MM.1S (cell line): ENCODE data around the gene CTXN3.
"Not testable (repeated sequence)": the region's sequence is repeated elsewhere in the genome, so short reads cannot be mapped to it uniquely, and the experiment has no call there.

Experiments used
- DNase-seq: peaks from one replicate; pipeline ENCODE4 v3.0.0-alpha.2; 2015
- H2AFZ ChIP-seq: fragments of 300-600 bp; sonication (generic); 2 replicates; pipeline ENCODE4 v1.6.0; 2016; ENCODE audit warnings: antibody characterized with exemption, low read length
- H3F3A ChIP-seq: fragments of 300-600 bp; sonication (generic); 2 replicates; pipeline ENCODE4 v1.6.1; 2016; ENCODE audit warnings: mild to moderate bottlenecking, antibody characterized with exemption, low read length, moderate library complexity, mixed read lengths; ENCODE audit not compliant: insufficient read depth
- H3K27ac ChIP-seq: fragments of 300-600 bp; sonication (generic); 2 replicates; pipeline ENCODE4 v1.5.1; 2016; ENCODE audit warnings: mild to moderate bottlenecking, low read length
- H3K27me3 ChIP-seq: fragments of 300-600 bp; sonication (generic); replicated peaks from 2 replicates; pipeline ENCODE4 v1.6.0; 2016; ENCODE audit warnings: low read length; ENCODE audit not compliant: insufficient read depth
- H3K36me3 ChIP-seq: fragments of 300-600 bp; sonication (generic); replicated peaks from 2 replicates; pipeline ENCODE4 v1.6.1; 2016; ENCODE audit warnings: mild to moderate bottlenecking, low read length, mixed read lengths; ENCODE audit not compliant: insufficient read depth
- H3K4me1 ChIP-seq: fragments of 300-600 bp; sonication (generic); 2 replicates; pipeline ENCODE4 v1.6.1; 2016; ENCODE audit warnings: low read length, mixed read lengths
- H3K4me2 ChIP-seq: fragments of 300-600 bp; sonication (generic); 2 replicates; pipeline ENCODE4 v1.6.0; 2016; ENCODE audit warnings: low read depth, low read length
- H3K4me3 ChIP-seq: fragments of 300-600 bp; sonication (generic); 2 replicates; pipeline ENCODE4 v1.5.1; 2016; ENCODE audit warnings: low read length, mixed read lengths
- H3K79me2 ChIP-seq: fragments of 300-600 bp; sonication (generic); 2 replicates; pipeline ENCODE4 v1.6.1; 2016; ENCODE audit warnings: mixed run types, low read length, mixed read lengths
- H3K9ac ChIP-seq: fragments of 300-600 bp; sonication (generic); 2 replicates; pipeline ENCODE4 v1.6.1; 2016; ENCODE audit warnings: low read length, mixed read lengths
- H3K9me2 ChIP-seq: fragments of 300-600 bp; sonication (generic); replicated peaks from 2 replicates; pipeline ENCODE4 v1.6.1; 2016; ENCODE audit warnings: mild to moderate bottlenecking, low read length, mixed read lengths; ENCODE audit not compliant: insufficient read depth
- H3K9me3 ChIP-seq: fragments of 300-600 bp; sonication (generic); replicated peaks from 2 replicates; pipeline ENCODE4 v1.6.1; 2016; ENCODE audit warnings: mild to moderate bottlenecking, low read length, mixed read lengths; ENCODE audit not compliant: insufficient read depth
- H4K20me1 ChIP-seq: fragments of 300-600 bp; sonication (generic); 2 replicates; pipeline ENCODE4 v1.6.1; 2016; ENCODE audit warnings: mild to moderate bottlenecking, low read length, moderate library complexity, mixed read lengths; ENCODE audit not compliant: insufficient read depth
- EZH2 ChIP-seq: fragments of 300-600 bp; sonication (generic); optimal IDR thresholded peaks from 2 replicates; pipeline ENCODE3; 2017; ENCODE audit warnings: low read depth, mild to moderate bottlenecking, antibody characterized with exemption, low read length, mixed read lengths
- EZH2phosphoT487 ChIP-seq: fragments of 300-600 bp; sonication (generic); IDR thresholded peaks from 2 replicates; pipeline ENCODE4 v1.6.1; 2018; ENCODE audit warnings: antibody characterized with exemption, low read length
- TF ChIP-seq, protein P1 (sequence below): fragments of 300-600 bp; sonication (generic); IDR thresholded peaks from 2 replicates; pipeline ENCODE4 v1.5.1; 2016; ENCODE audit warnings: antibody characterized with exemption, low read length, mixed read lengths

CTXN3 gene

DNA sequence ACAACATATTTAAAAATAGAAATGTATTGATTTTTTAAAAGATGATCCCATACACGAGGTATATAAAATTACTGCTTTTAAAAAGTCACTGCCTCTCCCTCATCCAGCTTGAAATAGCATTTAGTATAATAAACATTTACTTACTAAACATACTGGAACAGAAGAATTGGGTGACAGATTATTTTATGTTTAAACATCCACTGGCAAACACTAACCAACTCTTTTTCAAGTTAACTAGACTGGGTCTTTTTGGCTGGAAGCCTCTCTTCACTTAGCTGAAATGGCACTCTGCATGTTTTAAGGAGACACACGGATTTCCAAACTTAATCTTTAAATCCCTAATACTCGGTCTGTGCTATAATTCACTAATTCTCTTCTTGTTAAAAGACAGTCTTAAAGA, 19.0 kb downstream of the CTXN3 start:
- H3K36me3 ChIP-seq: no peaks in the 10 kb centered on the region
- H3K79me2 ChIP-seq: no peaks in the 10 kb centered on the region
- H3K9me3 ChIP-seq: no peaks in the 10 kb centered on the region
- H3K9ac ChIP-seq: no peak overlapping the region
- H3K4me2 ChIP-seq: no peak overlapping the region
- H3K27ac ChIP-seq: no peak overlapping the region
- no peaks in the 10 kb centered on the region for H4K20me1 ChIP-seq
- TF ChIP-seq EZH2phosphoT487 (no peak), EZH2 (no peak)
- TF ChIP-seq, protein P1, sequence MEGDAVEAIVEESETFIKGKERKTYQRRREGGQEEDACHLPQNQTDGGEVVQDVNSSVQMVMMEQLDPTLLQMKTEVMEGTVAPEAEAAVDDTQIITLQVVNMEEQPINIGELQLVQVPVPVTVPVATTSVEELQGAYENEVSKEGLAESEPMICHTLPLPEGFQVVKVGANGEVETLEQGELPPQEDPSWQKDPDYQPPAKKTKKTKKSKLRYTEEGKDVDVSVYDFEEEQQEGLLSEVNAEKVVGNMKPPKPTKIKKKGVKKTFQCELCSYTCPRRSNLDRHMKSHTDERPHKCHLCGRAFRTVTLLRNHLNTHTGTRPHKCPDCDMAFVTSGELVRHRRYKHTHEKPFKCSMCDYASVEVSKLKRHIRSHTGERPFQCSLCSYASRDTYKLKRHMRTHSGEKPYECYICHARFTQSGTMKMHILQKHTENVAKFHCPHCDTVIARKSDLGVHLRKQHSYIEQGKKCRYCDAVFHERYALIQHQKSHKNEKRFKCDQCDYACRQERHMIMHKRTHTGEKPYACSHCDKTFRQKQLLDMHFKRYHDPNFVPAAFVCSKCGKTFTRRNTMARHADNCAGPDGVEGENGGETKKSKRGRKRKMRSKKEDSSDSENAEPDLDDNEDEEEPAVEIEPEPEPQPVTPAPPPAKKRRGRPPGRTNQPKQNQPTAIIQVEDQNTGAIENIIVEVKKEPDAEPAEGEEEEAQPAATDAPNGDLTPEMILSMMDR: no peak
- H3K4me3 ChIP-seq: no peak overlapping the region
- H3F3A ChIP-seq: no peaks in the 10 kb centered on the region
- no peaks in the 10 kb centered on the region for H3K27me3 ChIP-seq
- H3K9me2 ChIP-seq: no peaks in the 10 kb centered on the region
- no peak overlapping the region for H2AFZ ChIP-seq
- no peaks in the 10 kb centered on the region for H3K4me1 ChIP-seq
- no peak for DNase-seq

DNA sequence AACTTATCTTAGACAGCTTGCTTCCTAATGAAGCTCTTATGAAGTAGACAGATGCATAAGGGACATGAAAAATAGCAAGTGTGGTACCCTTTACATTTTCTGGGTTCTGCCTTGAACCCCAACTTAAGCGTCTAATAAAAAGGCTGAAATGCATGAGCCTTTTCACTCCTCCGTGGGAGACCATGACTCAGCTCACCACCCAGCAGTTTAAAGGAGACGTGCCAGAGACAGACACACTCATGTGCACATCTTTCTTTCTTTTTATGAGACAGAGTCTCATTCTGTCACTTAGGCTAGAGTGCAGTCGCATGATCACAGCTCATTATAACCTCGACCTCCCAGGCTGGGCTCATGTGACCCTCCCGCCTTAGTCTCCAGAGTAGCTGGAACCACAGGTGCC, 22.3 kb downstream of the CTXN3 start:
- Histone ChIP-seq H3K4me1 (no peaks in the 10 kb centered on the region), H3K36me3 (no peaks in the 10 kb centered on the region), H3K4me2 (no peak overlapping the region), H2AFZ (no peak overlapping the region), H3K4me3 (no peak overlapping the region), H3K27me3 (no peaks in the 10 kb centered on the region), H3K27ac (no peak overlapping the region), H3K9me2 (no peaks in the 10 kb centered on the region), H3K9me3 (no peaks in the 10 kb centered on the region), H3F3A (no peaks in the 10 kb centered on the region), H3K9ac (no peak overlapping the region), H3K79me2 (no peaks in the 10 kb centered on the region), H4K20me1 (no peaks in the 10 kb centered on the region)
- TF ChIP-seq EZH2 (no peak), EZH2phosphoT487 (no peak)
- TF ChIP-seq, protein P1: no peak
- DNase-seq: no peak

DNA sequence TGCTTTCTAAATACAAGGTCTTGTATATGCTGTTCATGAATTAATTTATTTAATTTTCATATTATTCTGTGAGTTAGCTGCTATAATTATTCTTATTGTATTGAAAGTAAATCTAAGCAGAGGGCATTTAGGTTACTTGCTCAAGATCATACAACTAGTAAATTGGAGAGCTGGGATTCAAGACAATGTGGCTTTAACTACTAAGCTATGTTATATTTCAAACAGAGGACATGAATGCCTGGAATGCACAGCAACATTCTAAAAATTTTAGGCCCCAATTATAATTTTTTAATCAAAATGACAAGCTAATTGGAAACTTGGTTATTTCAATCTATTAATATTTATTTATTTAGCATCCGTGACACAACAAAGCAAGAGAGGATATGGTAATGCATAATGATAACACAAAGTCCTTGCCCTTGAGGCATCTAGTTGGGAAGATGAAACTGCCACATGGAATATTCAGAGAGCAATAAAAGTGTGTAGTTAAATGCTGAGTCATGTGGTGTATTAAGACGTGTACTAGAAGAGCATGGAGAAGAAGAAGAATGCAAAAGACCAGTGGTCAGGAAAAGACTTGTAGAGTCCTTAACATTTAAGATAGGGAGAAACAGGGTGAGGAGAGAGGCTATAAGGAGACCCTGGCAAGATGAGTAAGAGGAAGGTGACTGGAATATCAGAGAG, 24.4 kb downstream of the CTXN3 start:
- TF ChIP-seq, protein P1: no peak
- TF ChIP-seq EZH2: no peak
- no peak for TF ChIP-seq EZH2phosphoT487
- Histone ChIP-seq H2AFZ (no peak overlapping the region), H3F3A (no peaks in the 10 kb centered on the region), H3K27me3 (no peaks in the 10 kb centered on the region), H3K4me2 (no peak overlapping the region), H3K4me1 (no peaks in the 10 kb centered on the region), H3K9me3 (no peaks in the 10 kb centered on the region), H3K27ac (no peak overlapping the region), H3K9ac (no peak overlapping the region), H3K4me3 (no peak overlapping the region), H4K20me1 (no peaks in the 10 kb centered on the region), H3K9me2 (no peaks in the 10 kb centered on the region), H3K36me3 (no peaks in the 10 kb centered on the region), H3K79me2 (no peaks in the 10 kb centered on the region)
- DNase-seq: no peak

DNA sequence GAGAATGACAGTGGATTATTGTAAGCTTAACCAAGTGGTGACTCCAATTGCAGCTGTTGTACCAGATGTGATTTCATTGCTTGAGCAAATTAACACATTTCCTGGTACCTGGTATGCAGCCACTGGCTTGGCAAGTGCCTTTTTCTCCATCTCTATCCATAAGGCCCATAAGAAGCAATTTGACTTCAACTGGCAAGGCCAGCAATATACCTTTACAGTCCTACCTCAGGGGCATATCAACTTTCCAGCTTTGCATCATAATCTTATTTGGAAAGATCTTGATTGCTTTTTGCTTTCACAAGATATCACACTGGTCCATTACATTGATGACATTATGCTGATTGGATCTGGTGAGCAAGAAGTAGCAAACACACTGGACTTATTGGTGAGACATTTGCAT, 28.1 kb downstream of the CTXN3 start:
- H3K27me3 ChIP-seq, H4K20me1 ChIP-seq, H3F3A ChIP-seq, H3K9ac ChIP-seq, H3K79me2 ChIP-seq, H3K4me1 ChIP-seq, H2AFZ ChIP-seq, H3K9me3 ChIP-seq, H3K4me2 ChIP-seq, H3K36me3 ChIP-seq, H3K4me3 ChIP-seq, H3K9me2 ChIP-seq, DNase-seq, H3K27ac ChIP-seq: not testable (repeated sequence)

DNA sequence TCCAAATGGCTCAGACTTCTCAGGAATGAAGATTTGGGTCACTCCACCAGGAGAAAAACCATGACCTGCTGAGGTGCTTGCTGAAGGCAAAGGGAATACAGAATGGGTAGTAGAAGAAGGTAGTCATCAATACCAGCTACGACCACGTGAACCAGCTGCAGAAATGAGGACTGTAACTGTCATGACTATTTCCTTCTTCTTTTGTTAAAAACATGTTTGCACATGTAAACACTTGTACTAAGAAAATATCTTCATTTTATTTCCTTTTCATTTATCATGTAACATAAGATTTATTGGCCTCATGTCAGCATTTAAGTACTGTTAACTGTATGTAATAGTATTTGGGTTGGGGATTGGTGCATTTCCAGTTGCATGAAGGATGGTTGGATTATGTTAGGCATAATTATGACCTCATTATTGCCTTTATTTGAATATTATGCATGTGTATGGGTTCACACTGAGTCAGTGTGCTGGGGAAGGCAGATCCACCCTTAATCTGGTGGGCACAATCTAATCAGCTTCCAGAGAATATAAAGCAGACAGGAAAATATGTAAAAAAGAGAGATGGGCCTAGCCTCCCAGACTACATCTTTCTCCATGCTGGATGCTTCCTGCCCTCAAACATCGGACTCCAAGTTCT, 30.9 kb downstream of the CTXN3 start:
- H3K4me3 ChIP-seq, H4K20me1 ChIP-seq, H3K36me3 ChIP-seq, H2AFZ ChIP-seq, H3F3A ChIP-seq, DNase-seq, H3K9me3 ChIP-seq, H3K79me2 ChIP-seq, H3K4me1 ChIP-seq, H3K27ac ChIP-seq, H3K9me2 ChIP-seq, H3K27me3 ChIP-seq, H3K4me2 ChIP-seq, H3K9ac ChIP-seq: not testable (repeated sequence)
